HuH-7.5 (cell line): Measurements from ENCODE around the gene AP1B1.

Experiments
- DNase-seq: peaks from one replicate; pipeline ENCODE4 v3.0.0; 2011; ENCODE audit warnings: low spot score

Gene AP1B1

DNA sequence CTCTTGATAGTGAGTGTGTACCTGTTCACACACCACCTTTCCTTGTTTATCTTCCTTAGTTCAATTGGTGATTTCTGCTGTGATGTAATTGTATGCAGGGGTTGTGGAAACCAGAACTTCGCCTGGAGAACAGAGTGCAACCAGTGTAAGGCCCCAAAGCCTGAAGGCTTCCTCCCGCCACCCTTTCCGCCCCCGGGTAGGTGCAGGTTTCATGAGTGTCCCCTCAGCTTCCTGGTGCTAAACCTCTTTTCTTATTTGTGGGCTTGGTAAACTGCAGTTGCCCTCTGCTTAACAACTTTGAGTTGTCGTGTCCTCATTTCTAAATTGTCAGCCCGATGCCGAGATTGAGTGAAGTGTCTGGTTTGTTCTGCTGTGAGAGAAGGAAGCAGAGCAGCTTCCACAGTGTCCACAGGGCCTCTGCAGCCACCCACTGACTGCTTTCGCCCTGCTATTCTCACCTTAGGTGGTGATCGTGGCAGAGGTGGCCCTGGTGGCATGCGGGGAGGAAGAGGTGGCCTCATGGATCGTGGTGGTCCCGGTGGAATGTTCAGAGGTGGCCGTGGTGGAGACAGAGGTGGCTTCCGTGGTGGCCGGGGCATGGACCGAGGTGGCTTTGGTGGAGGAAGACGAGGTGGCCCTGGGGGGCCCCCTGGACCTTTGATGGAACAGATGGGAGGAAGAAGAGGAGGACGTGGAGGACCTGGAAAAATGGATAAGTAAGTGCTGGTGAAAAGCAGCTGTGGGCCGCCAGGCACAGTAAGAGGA is 89.1 kb downstream of the AP1B1 start:
- DNase-seq = no peak

DNA sequence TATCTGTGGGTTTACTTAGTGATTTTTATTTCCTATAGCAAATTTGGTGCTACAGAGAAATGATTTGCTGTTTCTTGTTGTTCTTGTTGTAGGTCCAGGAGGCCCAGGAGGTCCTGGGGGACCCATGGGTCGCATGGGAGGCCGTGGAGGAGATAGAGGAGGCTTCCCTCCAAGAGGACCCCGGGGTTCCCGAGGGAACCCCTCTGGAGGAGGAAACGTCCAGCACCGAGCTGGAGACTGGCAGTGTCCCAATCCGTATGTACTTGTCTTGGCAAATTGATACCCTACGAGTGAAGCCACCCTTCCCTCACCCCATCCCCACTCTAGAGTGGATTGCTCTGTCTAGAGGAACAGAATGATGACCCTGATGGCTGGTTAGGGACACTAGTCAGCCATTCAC is 89.7 kb downstream of the AP1B1 start:
- no peak for DNase-seq

DNA sequence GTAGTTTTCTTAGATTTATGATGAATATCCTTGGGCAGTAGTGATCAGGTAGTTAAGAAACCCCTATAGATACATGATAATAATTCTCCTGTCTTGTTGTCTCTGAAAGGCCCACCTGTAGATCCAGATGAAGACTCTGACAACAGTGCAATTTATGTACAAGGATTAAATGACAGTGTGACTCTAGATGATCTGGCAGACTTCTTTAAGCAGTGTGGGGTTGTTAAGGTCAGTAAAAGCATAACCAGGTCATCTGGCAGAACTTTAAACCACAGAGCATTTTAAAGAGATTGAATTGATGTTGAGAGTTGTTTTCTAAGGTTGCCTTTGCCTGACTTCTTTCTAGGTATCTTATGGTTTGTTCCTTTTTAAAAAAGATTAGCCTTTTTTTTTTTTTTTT is 96.0 kb downstream of the AP1B1 start:
- DNase-seq = no peak

DNA sequence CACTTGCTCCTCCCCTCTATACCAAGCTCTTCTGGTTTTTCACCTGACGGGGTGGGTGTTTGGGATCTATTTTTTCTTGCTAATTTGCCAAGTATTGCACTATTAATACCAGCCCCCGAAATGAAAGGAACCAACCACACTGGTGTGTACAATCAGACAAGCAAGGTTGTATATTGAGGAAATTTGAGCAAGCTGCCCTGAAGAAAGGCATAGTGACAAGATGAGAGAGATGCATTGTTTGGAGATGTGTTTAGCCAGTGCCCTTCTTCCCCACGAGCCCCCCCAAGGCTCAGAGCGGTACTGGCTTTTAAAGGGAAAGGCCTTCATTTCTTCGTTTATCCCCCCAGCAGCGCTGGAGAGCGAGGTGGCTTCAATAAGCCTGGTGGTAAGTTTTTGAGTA is 97.2 kb downstream of the AP1B1 start:
- DNase-seq = no peak

DNA sequence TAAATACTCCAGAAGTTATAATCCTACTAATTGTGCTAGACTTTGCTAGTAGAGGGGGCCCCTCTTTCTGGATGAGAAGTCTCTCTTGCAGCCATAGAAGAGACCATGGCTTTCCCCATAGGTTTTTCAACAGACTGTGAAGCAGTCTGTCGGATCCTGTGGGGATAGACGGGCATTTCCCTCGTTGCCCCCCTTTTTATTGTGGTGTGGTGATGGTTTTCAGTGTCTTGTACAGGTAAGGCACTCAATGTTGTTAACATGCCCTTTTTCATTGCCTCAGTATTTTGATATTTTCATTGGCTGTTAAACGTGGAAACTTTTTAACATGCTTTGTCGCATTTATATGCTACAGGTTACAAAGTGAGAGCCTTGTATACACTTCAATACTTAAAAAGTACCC is 98.3 kb downstream of the AP1B1 start:
- no peak for DNase-seq

DNA sequence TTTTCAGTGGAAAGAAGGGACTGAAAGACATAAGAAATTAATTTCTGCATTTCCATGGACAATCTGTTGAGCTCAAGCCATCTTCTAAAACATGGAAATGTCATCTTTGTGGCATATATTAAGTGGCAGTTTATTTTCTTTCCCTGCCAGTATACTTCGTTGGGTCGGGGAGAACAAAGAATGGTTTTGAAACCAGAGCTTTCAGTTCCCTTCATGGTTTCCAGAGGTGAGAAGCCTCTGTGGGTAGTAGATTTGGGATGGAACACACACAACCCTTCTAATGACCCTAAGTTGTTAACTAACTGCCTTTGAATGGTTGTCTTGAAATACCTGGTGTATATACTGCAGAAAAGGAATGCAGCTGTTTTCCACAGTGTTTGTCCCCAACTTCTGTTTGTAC is 99.5 kb downstream of the AP1B1 start:
- DNase-seq = no peak

DNA sequence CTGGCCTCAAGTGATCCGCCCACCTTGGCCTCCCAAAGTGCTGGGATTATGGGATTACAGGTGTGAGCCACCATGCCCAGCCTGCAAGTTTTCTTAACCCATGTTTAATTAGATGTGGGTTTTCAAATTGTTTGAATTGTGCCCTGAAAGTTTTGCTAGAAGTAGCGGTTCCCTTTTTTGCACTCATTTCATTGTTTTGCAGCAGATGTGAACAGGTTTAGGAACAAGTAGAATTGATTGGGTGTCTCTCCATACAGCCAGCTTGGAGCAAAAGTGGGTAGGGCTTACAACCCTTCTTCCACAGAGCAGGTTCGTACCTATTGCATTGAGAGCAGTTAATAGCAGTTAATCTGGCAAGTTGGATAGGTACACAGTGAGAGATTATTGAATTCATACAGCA is 104.2 kb downstream of the AP1B1 start:
- no peak for DNase-seq

DNA sequence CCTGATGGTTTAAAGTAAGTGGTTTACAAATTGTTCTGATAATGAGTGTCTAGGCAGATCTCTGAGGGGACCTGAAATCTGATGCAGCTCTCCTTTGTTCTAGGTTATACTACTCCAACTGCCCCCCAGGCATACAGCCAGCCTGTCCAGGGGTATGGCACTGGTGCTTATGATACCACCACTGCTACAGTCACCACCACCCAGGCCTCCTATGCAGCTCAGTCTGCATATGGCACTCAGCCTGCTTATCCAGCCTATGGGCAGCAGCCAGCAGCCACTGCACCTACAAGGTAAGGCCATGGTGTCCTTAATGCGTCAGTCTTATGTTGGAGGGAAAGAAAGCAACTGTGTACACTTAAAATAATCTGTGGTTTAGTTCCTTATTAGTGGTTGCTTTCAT is 110.4 kb downstream of the AP1B1 start:
- no peak for DNase-seq
